ENCODE measurements around the gene PALD1. TPM values are rescaled to one million over a fixed set of nuclear protein-coding genes. Genes with fewer than 3 reads are reported as not detected.

PALD1 gene
- total RNA-seq, 2 experiments from 2014 or later: 0.36 to 0.44 TPM

GRCh38 chr10:70615211-70615610 lies 136.6 kb downstream of the PALD1 start:
- peaks cover 3% of the 10 kb centered on the region for H3K36me3 Mint-ChIP-seq (ENCODE audit: low read depth)
- ATAC-seq (ENCODE audit: poor library complexity): no peak
- DNase-seq: no peak
- intact Hi-C loops (cut with DNase I, micrococcal nuclease): no loop called here
- H3K4me1 Mint-ChIP-seq (ENCODE audit: low read depth): peaks cover 6% of the 10 kb centered on the region
- no peaks in the 10 kb centered on the region for H3K36me3 ChIP-seq (ENCODE audit: insufficient read depth, low read length)
- peaks cover 12% of the 10 kb centered on the region for H3K27me3 Mint-ChIP-seq
- CTCF ChIA-PET: no interaction called here
- no peak overlapping the region for H3K4me3 ChIP-seq (ENCODE audit: low read length)
- H3K4me3 Mint-ChIP-seq: no peak overlapping the region
- TF ChIP-seq, protein P1, sequence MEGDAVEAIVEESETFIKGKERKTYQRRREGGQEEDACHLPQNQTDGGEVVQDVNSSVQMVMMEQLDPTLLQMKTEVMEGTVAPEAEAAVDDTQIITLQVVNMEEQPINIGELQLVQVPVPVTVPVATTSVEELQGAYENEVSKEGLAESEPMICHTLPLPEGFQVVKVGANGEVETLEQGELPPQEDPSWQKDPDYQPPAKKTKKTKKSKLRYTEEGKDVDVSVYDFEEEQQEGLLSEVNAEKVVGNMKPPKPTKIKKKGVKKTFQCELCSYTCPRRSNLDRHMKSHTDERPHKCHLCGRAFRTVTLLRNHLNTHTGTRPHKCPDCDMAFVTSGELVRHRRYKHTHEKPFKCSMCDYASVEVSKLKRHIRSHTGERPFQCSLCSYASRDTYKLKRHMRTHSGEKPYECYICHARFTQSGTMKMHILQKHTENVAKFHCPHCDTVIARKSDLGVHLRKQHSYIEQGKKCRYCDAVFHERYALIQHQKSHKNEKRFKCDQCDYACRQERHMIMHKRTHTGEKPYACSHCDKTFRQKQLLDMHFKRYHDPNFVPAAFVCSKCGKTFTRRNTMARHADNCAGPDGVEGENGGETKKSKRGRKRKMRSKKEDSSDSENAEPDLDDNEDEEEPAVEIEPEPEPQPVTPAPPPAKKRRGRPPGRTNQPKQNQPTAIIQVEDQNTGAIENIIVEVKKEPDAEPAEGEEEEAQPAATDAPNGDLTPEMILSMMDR (IDR thresholded peaks at IDR 0.05): no peak
- no peaks in the 10 kb centered on the region for H3K27me3 ChIP-seq (ENCODE audit: control insufficient read depth in 1 of 2, insufficient read depth in 2 of 2, low read length in 2 of 2)
- H3K4me1 ChIP-seq (ENCODE audit: insufficient read depth, low read length): peaks cover 6% of the 10 kb centered on the region
- H3K27ac Mint-ChIP-seq: no peak overlapping the region
- POLR2A ChIA-PET: no interaction called here
- no peak overlapping the region for H3K27ac ChIP-seq (ENCODE audit: low read depth in 1 of 2, low read length in 2 of 2)
- H3K9me3 ChIP-seq (ENCODE audit: control insufficient read depth in 1 of 2, insufficient read depth in 1 of 2, low read length in 2 of 2): no peaks in the 10 kb centered on the region
- H3K9me3 Mint-ChIP-seq: peaks cover 11% of the 10 kb centered on the region

DNA sequence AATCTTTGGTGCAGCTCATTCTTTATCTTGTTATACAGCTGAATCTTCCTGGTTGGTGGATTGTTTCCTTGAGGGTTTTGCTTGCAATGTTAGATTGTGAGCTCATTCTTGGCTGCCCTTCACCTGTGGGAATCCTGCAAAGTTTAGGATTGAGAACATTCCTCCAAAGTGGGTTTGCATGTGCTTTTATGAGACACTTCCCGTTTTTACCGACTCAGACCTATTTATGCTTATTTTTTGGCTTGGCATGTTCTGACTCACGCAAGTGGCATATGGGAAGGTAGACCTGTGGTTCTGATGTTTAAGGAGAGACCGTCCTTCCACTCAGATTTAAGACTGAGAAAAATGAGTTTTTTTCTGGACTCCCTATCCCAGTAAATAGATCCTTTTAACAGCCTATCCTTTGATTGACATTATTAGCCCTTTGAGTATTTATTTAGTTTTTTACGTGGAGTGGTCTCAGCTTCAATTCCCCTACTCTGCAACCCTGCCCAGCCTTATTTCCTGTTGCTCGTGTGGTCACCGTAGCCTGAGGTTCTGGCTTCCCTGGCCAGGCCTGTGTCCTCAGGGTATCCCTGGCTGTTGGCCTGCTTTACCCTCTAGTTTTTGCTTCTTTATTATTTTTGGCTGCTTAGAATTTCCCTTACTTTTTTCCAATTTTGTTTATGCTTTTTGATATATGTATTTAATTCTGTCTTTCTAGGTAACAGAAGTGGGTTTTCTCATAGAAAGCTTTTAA lies 137.4 kb downstream of the PALD1 start:
- H3K27me3 ChIP-seq (ENCODE audit: control insufficient read depth in 1 of 2, insufficient read depth in 2 of 2, low read length in 2 of 2): no peaks in the 10 kb centered on the region
- H3K9me3 Mint-ChIP-seq: peaks cover 14% of the 10 kb centered on the region
- H3K36me3 Mint-ChIP-seq (ENCODE audit: low read depth): peaks cover 6% of the 10 kb centered on the region
- H3K4me1 ChIP-seq (ENCODE audit: insufficient read depth, low read length): peaks cover 6% of the 10 kb centered on the region
- no peak overlapping the region for H3K4me3 ChIP-seq (ENCODE audit: low read length)
- intact Hi-C loops (cut with DNase I, micrococcal nuclease): no loop called here
- H3K27ac ChIP-seq (ENCODE audit: low read depth in 1 of 2, low read length in 2 of 2): no peak overlapping the region
- H3K36me3 ChIP-seq (ENCODE audit: insufficient read depth, low read length): no peaks in the 10 kb centered on the region
- CTCF ChIA-PET: no interaction called here
- DNase-seq: no peak
- no peaks in the 10 kb centered on the region for H3K9me3 ChIP-seq (ENCODE audit: control insufficient read depth in 1 of 2, insufficient read depth in 1 of 2, low read length in 2 of 2)
- no peak for ATAC-seq (ENCODE audit: poor library complexity)
- H3K4me3 Mint-ChIP-seq: no peak overlapping the region
- H3K4me1 Mint-ChIP-seq (ENCODE audit: low read depth): no peaks in the 10 kb centered on the region
- H3K27ac Mint-ChIP-seq: no peak overlapping the region
- POLR2A ChIA-PET: no interaction called here
- H3K27me3 Mint-ChIP-seq: peaks cover 12% of the 10 kb centered on the region
- TF ChIP-seq, protein P1 (IDR thresholded peaks at IDR 0.05): no peak

DNA sequence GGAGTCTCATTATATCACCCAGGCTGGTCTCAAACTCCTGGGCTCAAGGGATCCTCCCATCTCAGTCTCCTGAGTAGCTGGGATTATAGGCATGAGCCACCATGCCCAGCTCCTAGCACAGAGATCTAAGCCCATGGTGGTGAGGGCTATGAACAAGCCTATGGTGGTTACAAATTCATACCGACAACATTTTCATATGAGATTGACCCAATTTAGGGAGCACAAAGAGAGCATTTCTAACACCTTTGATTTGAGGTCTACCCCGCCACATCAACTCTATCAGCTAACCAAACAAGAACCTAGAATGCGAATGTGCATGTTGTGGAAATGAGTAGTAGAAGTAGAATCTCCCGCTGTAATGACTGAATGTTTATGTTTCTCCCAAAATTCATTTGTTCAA lies 138.2 kb downstream of the PALD1 start:
- H3K4me1 ChIP-seq (ENCODE audit: insufficient read depth, low read length): peaks cover 6% of the 10 kb centered on the region
- no peak overlapping the region for H3K27ac ChIP-seq (ENCODE audit: low read depth in 1 of 2, low read length in 2 of 2)

More for the DNA sequence above, 138.2 kb downstream of the PALD1 start:
- H3K27me3 Mint-ChIP-seq: peaks cover 12% of the 10 kb centered on the region
- DNase-seq (peak in 3 of 14 experiments; percentile 28 to 63 (median 43)), ATAC-seq (ENCODE audit: poor library complexity) (no peak)
- H3K9me3 Mint-ChIP-seq: peaks cover 14% of the 10 kb centered on the region
- no peaks in the 10 kb centered on the region for H3K4me1 Mint-ChIP-seq (ENCODE audit: low read depth)
- H3K27ac Mint-ChIP-seq: no peak overlapping the region
- CTCF ChIA-PET: no interaction called here
- H3K36me3 Mint-ChIP-seq (ENCODE audit: low read depth): peaks cover 6% of the 10 kb centered on the region
- H3K4me3 Mint-ChIP-seq: no peak overlapping the region
- POLR2A ChIA-PET: no interaction called here
- TF ChIP-seq, protein P1 (IDR thresholded peaks at IDR 0.05): no peak
- no peaks in the 10 kb centered on the region for H3K27me3 ChIP-seq (ENCODE audit: control insufficient read depth in 1 of 2, insufficient read depth in 2 of 2, low read length in 2 of 2)
- intact Hi-C loops (cut with DNase I, micrococcal nuclease): no loop called here
- H3K36me3 ChIP-seq (ENCODE audit: insufficient read depth, low read length): no peaks in the 10 kb centered on the region
- H3K9me3 ChIP-seq (ENCODE audit: control insufficient read depth in 1 of 2, insufficient read depth in 1 of 2, low read length in 2 of 2): no peaks in the 10 kb centered on the region
- no peak overlapping the region for H3K4me3 ChIP-seq (ENCODE audit: low read length)

Other genes starting within 250 kb of the PALD1 start
- 10 to 100 TPM; 69.0 to 69.3 TPM for gene PPA1, start 245.3 kb upstream of the PALD1 start, total RNA-seq
- under 1 TPM in 1 of 2 experiments, not detected in 1; 0.03 TPM for gene NPFFR1, start 194.8 kb upstream of the PALD1 start, total RNA-seq
- gene LRRC20, start 96.1 kb upstream of the PALD1 start, total RNA-seq: 1 to 10 TPM; 1.6 to 1.8 TPM
- 10 to 100 TPM; 21.4 to 22.6 TPM for gene EIF4EBP2, start 74.6 kb upstream of the PALD1 start, total RNA-seq
- not detected for gene NODAL, start 37.1 kb upstream of the PALD1 start, total RNA-seq
- 1 to 10 TPM; 7.4 to 9.4 TPM for gene PRF1, start 124.0 kb downstream of the PALD1 start, total RNA-seq
- gene ADAMTS14, start 193.7 kb downstream of the PALD1 start, total RNA-seq: not detected

All from CD4-positive, alpha-beta T cell (primary cell).